ENCODE measurements around the gene TCFL5. TPM values are rescaled to one million over a fixed set of nuclear protein-coding genes. Genes with fewer than 3 reads are reported as not detected.

Gene TCFL5
- polyA plus RNA-seq, 4 donors = 11.5 to 15.3 (median 13.7) TPM

GRCh38 chr20:62838128-62838891 is 23.3 kb downstream of the TCFL5 start:
- DNase-seq (ENCODE audit: low read depth in 4 of 4, low spot score in 3 of 4) = no peak

- no peak for DNase-seq (ENCODE audit: low read depth in 4 of 4, low spot score in 3 of 4)
Measured at GRCh38 chr20:62837790-62838127, 23.9 kb downstream of the TCFL5 start.

GRCh38 chr20:62836967-62837490 is 24.6 kb downstream of the TCFL5 start:
- DNase-seq (ENCODE audit: low read depth in 4 of 4, low spot score in 3 of 4) = no peak

GRCh38 chr20:62835931-62836861 is 25.4 kb downstream of the TCFL5 start:
- DNase-seq (ENCODE audit: low read depth in 4 of 4, low spot score in 3 of 4) = no peak

- DNase-seq (ENCODE audit: low read depth in 4 of 4, low spot score in 3 of 4) = no peak
Measured at GRCh38 chr20:62834967-62835730, 26.5 kb downstream of the TCFL5 start.

GRCh38 chr20:62832951-62833391 is 28.7 kb downstream of the TCFL5 start:
- DNase-seq (ENCODE audit: low read depth in 4 of 4, low spot score in 3 of 4) = no peak

- no peak for DNase-seq (ENCODE audit: low read depth in 4 of 4, low spot score in 3 of 4)
Measured at GRCh38 chr20:62832212-62832922, 29.3 kb downstream of the TCFL5 start.

- no peak for DNase-seq (ENCODE audit: low read depth in 4 of 4, low spot score in 3 of 4)
Measured at GRCh38 chr20:62831854-62832211, 29.8 kb downstream of the TCFL5 start.

- DNase-seq (ENCODE audit: low read depth in 4 of 4, low spot score in 3 of 4) = no peak
Measured at GRCh38 chr20:62831361-62831788, 30.2 kb downstream of the TCFL5 start.

- no peak for DNase-seq (ENCODE audit: low read depth in 4 of 4, low spot score in 3 of 4)
Measured at GRCh38 chr20:62830821-62831220, 30.8 kb downstream of the TCFL5 start.

- no peak for DNase-seq (ENCODE audit: low read depth in 4 of 4, low spot score in 3 of 4)
Measured at GRCh38 chr20:62830251-62830650, 31.4 kb downstream of the TCFL5 start.

- DNase-seq (ENCODE audit: low read depth in 4 of 4, low spot score in 3 of 4) = no peak
Measured at GRCh38 chr20:62829231-62830230, 32.1 kb downstream of the TCFL5 start.

- DNase-seq (ENCODE audit: low read depth in 4 of 4, low spot score in 3 of 4) = no peak
Measured at GRCh38 chr20:62828511-62829230, 33.0 kb downstream of the TCFL5 start.

- DNase-seq (ENCODE audit: low read depth in 4 of 4, low spot score in 3 of 4) = no peak
Measured at GRCh38 chr20:62828051-62828450, 33.6 kb downstream of the TCFL5 start.

- no peak for DNase-seq (ENCODE audit: low read depth in 4 of 4, low spot score in 3 of 4)
Measured at GRCh38 chr20:62827311-62828038, 34.1 kb downstream of the TCFL5 start.

- DNase-seq (ENCODE audit: low read depth in 4 of 4, low spot score in 3 of 4) = no peak
Measured at GRCh38 chr20:62826646-62827310, 34.8 kb downstream of the TCFL5 start.

Measured in left renal pelvis (tissue), 4 donors.